ENCODE results near the gene TFEB.

Gene TFEB

GRCh38 chr6:41728954-41729353 lies 6.5 kb downstream of the TFEB start:
- H3K4me2 ChIP-seq (ENCODE audit: low read length), result no peak overlapping the region
- H3K9ac ChIP-seq (ENCODE audit: low read length), result no peak overlapping the region
- H3K79me2 ChIP-seq (ENCODE audit: control insufficient read depth, insufficient read depth, low read length), result no peaks in the 10 kb centered on the region
- H3K27ac ChIP-seq (ENCODE audit: low read depth, low read length), result no peak overlapping the region
- H2AK5ac ChIP-seq (ENCODE audit: low read length), result no peak overlapping the region
- no peak overlapping the region for H2BK15ac ChIP-seq (replicated peaks; ENCODE audit: low read depth)
- no peak overlapping the region for H3K23ac ChIP-seq (ENCODE audit: low read length)
- H2BK5ac ChIP-seq (ENCODE audit: low read length), result no peak overlapping the region
- H2BK120ac ChIP-seq (ENCODE audit: low read depth, low read length), result no peak overlapping the region
- H3K79me1 ChIP-seq (ENCODE audit: low read length), result no peaks in the 10 kb centered on the region
- no peak overlapping the region for H3K4me3 ChIP-seq (ENCODE audit: low read length)
- DNase-seq, result no peak
- H4K5ac ChIP-seq (ENCODE audit: low read length), result no peak overlapping the region
- no CpG with 5 or more reads among the region's 7 CpGs for WGBS (ENCODE audit: extremely low coverage, insufficient coverage, low lambda C conversion rate)
- peaks cover 6% of the 10 kb centered on the region for H3K4me1 ChIP-seq (ENCODE audit: control insufficient read depth, low read depth, low read length)
- H3K56ac ChIP-seq (ENCODE audit: low read length), result no peak overlapping the region
- H4K8ac ChIP-seq (ENCODE audit: low read depth, low read length), result no peak overlapping the region
- no peaks in the 10 kb centered on the region for H3K27me3 ChIP-seq (ENCODE audit: insufficient read depth, low read length, poor library complexity)
- H3K4ac ChIP-seq (ENCODE audit: low read depth, low read length), result no peak overlapping the region
- H3K36me3 ChIP-seq (ENCODE audit: control insufficient read depth, insufficient read depth, low read length), result no peaks in the 10 kb centered on the region
- no peak overlapping the region for H3K18ac ChIP-seq (ENCODE audit: low read length)

GRCh38 chr6:41728073-41728936 lies 7.1 kb downstream of the TFEB start:
- Histone ChIP-seq H4K8ac (ENCODE audit: low read depth, low read length) (no peak overlapping the region), H3K27ac (ENCODE audit: low read depth, low read length) (no peak overlapping the region), H3K23ac (ENCODE audit: low read length) (no peak overlapping the region), H3K18ac (ENCODE audit: low read length) (no peak overlapping the region), H3K79me1 (ENCODE audit: low read length) (no peaks in the 10 kb centered on the region), H3K9ac (ENCODE audit: low read length) (no peak overlapping the region), H2BK15ac (replicated peaks; ENCODE audit: low read depth) (no peak overlapping the region), H2BK5ac (ENCODE audit: low read length) (no peak overlapping the region), H3K27me3 (ENCODE audit: insufficient read depth, low read length, poor library complexity) (no peaks in the 10 kb centered on the region), H3K4me3 (ENCODE audit: low read length) (no peak overlapping the region), H4K5ac (ENCODE audit: low read length) (no peak overlapping the region), H3K56ac (ENCODE audit: low read length) (no peak overlapping the region), H3K4me1 (ENCODE audit: control insufficient read depth, low read depth, low read length) (peaks cover 8% of the 10 kb centered on the region), H3K4ac (ENCODE audit: low read depth, low read length) (no peak overlapping the region), H2AK5ac (ENCODE audit: low read length) (no peak overlapping the region), H3K36me3 (ENCODE audit: control insufficient read depth, insufficient read depth, low read length) (no peaks in the 10 kb centered on the region), H3K4me2 (ENCODE audit: low read length) (no peak overlapping the region), H3K79me2 (ENCODE audit: control insufficient read depth, insufficient read depth, low read length) (no peaks in the 10 kb centered on the region), H2BK120ac (ENCODE audit: low read depth, low read length) (no peak overlapping the region)
- DNase-seq, result no peak
- WGBS (ENCODE audit: extremely low coverage, insufficient coverage, low lambda C conversion rate), result no CpG with 5 or more reads among the region's 19 CpGs

- H3K56ac ChIP-seq (ENCODE audit: low read length), result no peak overlapping the region
- no peak for DNase-seq
- H3K27me3 ChIP-seq (ENCODE audit: insufficient read depth, low read length, poor library complexity), result no peaks in the 10 kb centered on the region
- no peak overlapping the region for H3K27ac ChIP-seq (ENCODE audit: low read depth, low read length)
- no peak overlapping the region for H2BK120ac ChIP-seq (ENCODE audit: low read depth, low read length)
- no peaks in the 10 kb centered on the region for H3K79me1 ChIP-seq (ENCODE audit: low read length)
- no peak overlapping the region for H3K4me2 ChIP-seq (ENCODE audit: low read length)
- no peak overlapping the region for H4K8ac ChIP-seq (ENCODE audit: low read depth, low read length)
- no peak overlapping the region for H3K4ac ChIP-seq (ENCODE audit: low read depth, low read length)
- H3K79me2 ChIP-seq (ENCODE audit: control insufficient read depth, insufficient read depth, low read length), result no peaks in the 10 kb centered on the region
- no peak overlapping the region for H3K23ac ChIP-seq (ENCODE audit: low read length)
- H2BK5ac ChIP-seq (ENCODE audit: low read length), result no peak overlapping the region
- H2BK15ac ChIP-seq (replicated peaks; ENCODE audit: low read depth), result no peak overlapping the region
- no peak overlapping the region for H4K5ac ChIP-seq (ENCODE audit: low read length)
- H2AK5ac ChIP-seq (ENCODE audit: low read length), result no peak overlapping the region
- H3K4me3 ChIP-seq (ENCODE audit: low read length), result no peak overlapping the region
- WGBS (ENCODE audit: extremely low coverage, insufficient coverage, low lambda C conversion rate), result no CpG with 5 or more reads among the region's 3 CpGs
- no peak overlapping the region for H3K9ac ChIP-seq (ENCODE audit: low read length)
- H3K4me1 ChIP-seq (ENCODE audit: control insufficient read depth, low read depth, low read length), result peaks cover 9% of the 10 kb centered on the region
- H3K18ac ChIP-seq (ENCODE audit: low read length), result no peak overlapping the region
- H3K36me3 ChIP-seq (ENCODE audit: control insufficient read depth, insufficient read depth, low read length), result no peaks in the 10 kb centered on the region
Observed at GRCh38 chr6:41727705-41728072, 7.7 kb downstream of the TFEB start.

GRCh38 chr6:41726876-41727275 lies 8.5 kb downstream of the TFEB start:
- Histone ChIP-seq H2AK5ac (ENCODE audit: low read length) (no peak overlapping the region), H3K4ac (ENCODE audit: low read depth, low read length) (no peak overlapping the region), H2BK5ac (ENCODE audit: low read length) (no peak overlapping the region), H3K18ac (ENCODE audit: low read length) (no peak overlapping the region), H3K27ac (ENCODE audit: low read depth, low read length) (no peak overlapping the region), H3K4me2 (ENCODE audit: low read length) (no peak overlapping the region), H3K9ac (ENCODE audit: low read length) (no peak overlapping the region), H2BK120ac (ENCODE audit: low read depth, low read length) (no peak overlapping the region), H3K23ac (ENCODE audit: low read length) (no peak overlapping the region), H4K5ac (ENCODE audit: low read length) (no peak overlapping the region), H3K79me2 (ENCODE audit: control insufficient read depth, insufficient read depth, low read length) (no peaks in the 10 kb centered on the region), H3K79me1 (ENCODE audit: low read length) (no peaks in the 10 kb centered on the region), H3K27me3 (ENCODE audit: insufficient read depth, low read length, poor library complexity) (no peaks in the 10 kb centered on the region), H3K36me3 (ENCODE audit: control insufficient read depth, insufficient read depth, low read length) (no peaks in the 10 kb centered on the region), H3K56ac (ENCODE audit: low read length) (no peak overlapping the region), H3K4me1 (ENCODE audit: control insufficient read depth, low read depth, low read length) (peaks cover 6% of the 10 kb centered on the region), H2BK15ac (replicated peaks; ENCODE audit: low read depth) (no peak overlapping the region), H4K8ac (ENCODE audit: low read depth, low read length) (no peak overlapping the region), H3K4me3 (ENCODE audit: low read length) (no peak overlapping the region)
- DNase-seq, result no peak
- WGBS (ENCODE audit: extremely low coverage, insufficient coverage, low lambda C conversion rate), result no CpG with 5 or more reads among the region's 7 CpGs

- no peak overlapping the region for H2BK120ac ChIP-seq (ENCODE audit: low read depth, low read length)
- H3K79me1 ChIP-seq (ENCODE audit: low read length), result no peaks in the 10 kb centered on the region
- no peak overlapping the region for H3K23ac ChIP-seq (ENCODE audit: low read length)
- H4K8ac ChIP-seq (ENCODE audit: low read depth, low read length), result no peak overlapping the region
- no peak overlapping the region for H3K18ac ChIP-seq (ENCODE audit: low read length)
- H3K4me3 ChIP-seq (ENCODE audit: low read length), result no peak overlapping the region
- H3K79me2 ChIP-seq (ENCODE audit: control insufficient read depth, insufficient read depth, low read length), result no peaks in the 10 kb centered on the region
- peak overlapping the region; percentile 19 for H3K56ac ChIP-seq (ENCODE audit: low read length)
- H3K9ac ChIP-seq (ENCODE audit: low read length), result no peak overlapping the region
- no peak overlapping the region for H2BK5ac ChIP-seq (ENCODE audit: low read length)
- WGBS (ENCODE audit: extremely low coverage, insufficient coverage, low lambda C conversion rate), result no CpG with 5 or more reads among the region's 13 CpGs
- H2BK15ac ChIP-seq (replicated peaks; ENCODE audit: low read depth), result no peak overlapping the region
- H3K4ac ChIP-seq (ENCODE audit: low read depth, low read length), result no peak overlapping the region
- DNase-seq, result no peak
- peaks cover 6% of the 10 kb centered on the region for H3K4me1 ChIP-seq (ENCODE audit: control insufficient read depth, low read depth, low read length)
- H2AK5ac ChIP-seq (ENCODE audit: low read length), result no peak overlapping the region
- no peak overlapping the region for H4K5ac ChIP-seq (ENCODE audit: low read length)
- no peak overlapping the region for H3K4me2 ChIP-seq (ENCODE audit: low read length)
- no peaks in the 10 kb centered on the region for H3K27me3 ChIP-seq (ENCODE audit: insufficient read depth, low read length, poor library complexity)
- no peak overlapping the region for H3K27ac ChIP-seq (ENCODE audit: low read depth, low read length)
- no peaks in the 10 kb centered on the region for H3K36me3 ChIP-seq (ENCODE audit: control insufficient read depth, insufficient read depth, low read length)
Observed at GRCh38 chr6:41724586-41725501, 10.6 kb downstream of the TFEB start.

All from mesendoderm (in vitro differentiated cells).